ENCODE measurements around the gene OR8B12.

Gene OR8B12

GRCh38 chr11:124551189-124551588, 7.7 kb upstream of the OR8B12 start:
- Histone ChIP-seq H3K27me3 (ENCODE audit: insufficient read depth, poor library complexity, severe bottlenecking) (peaks cover 5% of the 10 kb centered on the region), H3K4me1 (ENCODE audit: insufficient read depth, poor library complexity, severe bottlenecking) (no peaks in the 10 kb centered on the region), H3K4me3 (ENCODE audit: severe bottlenecking) (no peak overlapping the region), H3K9me3 (ENCODE audit: severe bottlenecking) (peaks cover 2% of the 10 kb centered on the region), H3K27ac (ENCODE audit: poor library complexity, severe bottlenecking) (no peak overlapping the region), H3K36me3 (ENCODE audit: low read depth) (no peaks in the 10 kb centered on the region)
- DNase-seq (ENCODE audit: low spot score) (no peak), ATAC-seq (ENCODE audit: low read depth) (no peak)
- TF ChIP-seq CTCF (IDR thresholded peaks at IDR 0.05; ENCODE audit: poor library complexity, severe bottlenecking): no peak

- no peak for ATAC-seq (ENCODE audit: low read depth)
- H3K4me3 ChIP-seq (ENCODE audit: severe bottlenecking): no peak overlapping the region
- H3K27me3 ChIP-seq (ENCODE audit: insufficient read depth, poor library complexity, severe bottlenecking): peaks cover 5% of the 10 kb centered on the region
- H3K4me1 ChIP-seq (ENCODE audit: insufficient read depth, poor library complexity, severe bottlenecking): no peaks in the 10 kb centered on the region
- H3K9me3 ChIP-seq (ENCODE audit: severe bottlenecking): no peaks in the 10 kb centered on the region
- no peaks in the 10 kb centered on the region for H3K36me3 ChIP-seq (ENCODE audit: low read depth)
- no peak for TF ChIP-seq CTCF (IDR thresholded peaks at IDR 0.05; ENCODE audit: poor library complexity, severe bottlenecking)
- no peak overlapping the region for H3K27ac ChIP-seq (ENCODE audit: poor library complexity, severe bottlenecking)
- DNase-seq (ENCODE audit: low spot score): no peak
These were observed 309 bp downstream of the OR8B12 start for GRCh38 chr11:124543145-124543544.

GRCh38 chr11:124541204-124541603, 2.2 kb downstream of the OR8B12 start:
- Histone ChIP-seq H3K4me3 (ENCODE audit: severe bottlenecking) (no peak overlapping the region), H3K36me3 (ENCODE audit: low read depth) (no peaks in the 10 kb centered on the region), H3K9me3 (ENCODE audit: severe bottlenecking) (no peaks in the 10 kb centered on the region), H3K4me1 (ENCODE audit: insufficient read depth, poor library complexity, severe bottlenecking) (no peaks in the 10 kb centered on the region), H3K27ac (ENCODE audit: poor library complexity, severe bottlenecking) (no peak overlapping the region), H3K27me3 (ENCODE audit: insufficient read depth, poor library complexity, severe bottlenecking) (no peaks in the 10 kb centered on the region)
- no peak for TF ChIP-seq CTCF (IDR thresholded peaks at IDR 0.05; ENCODE audit: poor library complexity, severe bottlenecking)
- no peak for DNase-seq (ENCODE audit: low spot score)
- no peak for ATAC-seq (ENCODE audit: low read depth)

GRCh38 chr11:124538019-124538418, 5.4 kb downstream of the OR8B12 start:
- Histone ChIP-seq H3K4me1 (ENCODE audit: insufficient read depth, poor library complexity, severe bottlenecking) (no peaks in the 10 kb centered on the region), H3K27me3 (ENCODE audit: insufficient read depth, poor library complexity, severe bottlenecking) (no peaks in the 10 kb centered on the region), H3K4me3 (ENCODE audit: severe bottlenecking) (no peak overlapping the region), H3K36me3 (ENCODE audit: low read depth) (no peaks in the 10 kb centered on the region), H3K9me3 (ENCODE audit: severe bottlenecking) (no peaks in the 10 kb centered on the region), H3K27ac (ENCODE audit: poor library complexity, severe bottlenecking) (no peak overlapping the region)
- ATAC-seq (ENCODE audit: low read depth) (no peak), DNase-seq (ENCODE audit: low spot score) (no peak)
- TF ChIP-seq CTCF (IDR thresholded peaks at IDR 0.05; ENCODE audit: poor library complexity, severe bottlenecking): no peak

- no peaks in the 10 kb centered on the region for H3K9me3 ChIP-seq (ENCODE audit: severe bottlenecking)
- no peaks in the 10 kb centered on the region for H3K27me3 ChIP-seq (ENCODE audit: insufficient read depth, poor library complexity, severe bottlenecking)
- no peak for DNase-seq (ENCODE audit: low spot score)
- no peaks in the 10 kb centered on the region for H3K36me3 ChIP-seq (ENCODE audit: low read depth)
- no peak overlapping the region for H3K27ac ChIP-seq (ENCODE audit: poor library complexity, severe bottlenecking)
- ATAC-seq (ENCODE audit: low read depth): peak; percentile 67
- no peaks in the 10 kb centered on the region for H3K4me1 ChIP-seq (ENCODE audit: insufficient read depth, poor library complexity, severe bottlenecking)
- no peak overlapping the region for H3K4me3 ChIP-seq (ENCODE audit: severe bottlenecking)
- no peak for TF ChIP-seq CTCF (IDR thresholded peaks at IDR 0.05; ENCODE audit: poor library complexity, severe bottlenecking)
These were observed 6.9 kb downstream of the OR8B12 start for GRCh38 chr11:124536520-124536919.
